HPDE6-E6E7 (cell line): Measurements from ENCODE around the gene FILIP1L.

Experiments
- DNase-seq: peaks from one replicate; pipeline ENCODE4 v3.0.0; 2011; ENCODE audit warnings: missing footprints; ENCODE audit errors: extremely low spot score

FILIP1L gene

DNA sequence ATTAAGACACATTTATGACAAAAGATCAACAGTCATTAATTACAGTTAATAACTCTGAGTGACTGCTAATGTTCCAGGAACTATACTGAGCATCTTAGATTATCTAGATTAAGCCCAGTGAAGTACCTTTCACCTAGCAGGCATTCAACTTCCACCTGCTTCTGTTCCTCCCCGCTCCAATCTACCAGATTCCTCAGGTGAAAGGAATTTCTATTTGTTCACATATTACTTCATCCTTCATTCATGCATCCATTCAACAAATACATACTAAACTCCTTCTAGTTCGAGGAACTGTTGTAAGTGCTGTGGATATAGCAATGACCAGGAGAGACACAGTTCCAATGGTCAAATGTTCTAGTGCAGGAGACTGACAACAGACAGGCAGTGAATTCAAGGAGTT is 139.3 kb downstream of the FILIP1L start:
- no peak for DNase-seq

GRCh38 chr3:99972380-99973104 is 141.8 kb downstream of the FILIP1L start:
- DNase-seq, result no peak

GRCh38 chr3:99971761-99972160 is 142.5 kb downstream of the FILIP1L start:
- DNase-seq, result no peak

DNA sequence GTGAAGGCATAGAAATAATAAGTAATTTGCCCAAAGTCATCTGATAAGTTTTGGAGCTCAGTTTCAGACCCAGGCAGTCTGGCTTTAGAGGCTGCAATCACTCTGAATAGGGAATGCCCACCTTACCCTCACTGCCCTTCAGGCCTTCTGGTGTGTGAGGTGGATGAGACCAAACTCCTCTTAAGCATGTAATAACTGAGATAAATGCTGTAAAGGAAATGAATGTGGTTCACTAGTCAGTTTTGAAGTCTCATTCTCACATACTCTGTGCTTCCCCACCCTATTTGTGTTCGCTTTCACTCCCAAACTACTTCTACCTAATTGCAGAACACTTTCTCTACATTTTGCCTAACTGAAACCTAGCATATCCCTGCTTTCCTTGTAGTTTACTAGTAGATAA is 144.1 kb downstream of the FILIP1L start:
- no peak for DNase-seq

DNA sequence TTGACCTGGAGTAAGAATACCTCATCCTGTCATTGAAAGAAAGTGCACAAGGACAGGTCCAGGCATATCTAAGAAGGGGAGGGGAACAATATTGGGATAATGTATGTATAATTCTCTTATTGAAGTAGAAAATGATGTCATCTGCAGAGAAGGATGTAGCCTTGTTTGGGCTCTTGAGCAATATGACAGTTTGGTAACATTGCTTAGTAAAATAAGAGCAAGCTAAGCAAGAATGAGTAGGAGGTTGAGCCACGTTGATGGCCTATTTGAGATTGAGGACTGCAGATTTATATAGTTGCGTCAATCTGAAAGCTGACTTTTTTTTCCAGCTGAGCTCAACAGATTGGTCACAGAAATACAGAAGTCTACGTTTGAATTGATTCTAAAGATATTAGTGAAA is 145.2 kb downstream of the FILIP1L start:
- no peak for DNase-seq

- DNase-seq, result no peak
These were observed 146.5 kb downstream of the FILIP1L start for GRCh38 chr3:99967796-99968195.

GRCh38 chr3:99966662-99967416 is 147.5 kb downstream of the FILIP1L start:
- DNase-seq, result no peak

- no peak for DNase-seq
These were observed 148.5 kb downstream of the FILIP1L start for GRCh38 chr3:99965681-99966408.

GRCh38 chr3:99965077-99965476 is 149.2 kb downstream of the FILIP1L start:
- DNase-seq, result no peak

DNA sequence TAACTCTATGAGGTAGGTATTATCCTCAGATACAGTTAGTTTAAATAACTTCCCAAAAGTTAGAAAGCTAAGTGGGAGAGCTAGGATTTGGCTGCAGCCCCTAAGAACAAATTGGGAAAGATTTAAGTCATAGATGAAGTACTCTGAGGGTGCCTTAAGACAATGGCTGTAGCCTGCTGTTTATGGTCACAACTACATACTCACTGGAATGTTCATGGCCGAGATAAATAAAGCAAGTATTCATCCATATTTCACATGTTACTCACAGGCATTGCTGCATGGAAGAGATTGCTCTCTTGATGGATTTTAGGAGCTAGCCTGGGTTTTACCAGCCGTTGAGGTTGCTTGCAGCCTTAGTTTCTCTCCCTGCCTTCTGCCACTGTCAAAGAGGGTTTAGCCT is 151.6 kb downstream of the FILIP1L start:
- no peak for DNase-seq

DNA sequence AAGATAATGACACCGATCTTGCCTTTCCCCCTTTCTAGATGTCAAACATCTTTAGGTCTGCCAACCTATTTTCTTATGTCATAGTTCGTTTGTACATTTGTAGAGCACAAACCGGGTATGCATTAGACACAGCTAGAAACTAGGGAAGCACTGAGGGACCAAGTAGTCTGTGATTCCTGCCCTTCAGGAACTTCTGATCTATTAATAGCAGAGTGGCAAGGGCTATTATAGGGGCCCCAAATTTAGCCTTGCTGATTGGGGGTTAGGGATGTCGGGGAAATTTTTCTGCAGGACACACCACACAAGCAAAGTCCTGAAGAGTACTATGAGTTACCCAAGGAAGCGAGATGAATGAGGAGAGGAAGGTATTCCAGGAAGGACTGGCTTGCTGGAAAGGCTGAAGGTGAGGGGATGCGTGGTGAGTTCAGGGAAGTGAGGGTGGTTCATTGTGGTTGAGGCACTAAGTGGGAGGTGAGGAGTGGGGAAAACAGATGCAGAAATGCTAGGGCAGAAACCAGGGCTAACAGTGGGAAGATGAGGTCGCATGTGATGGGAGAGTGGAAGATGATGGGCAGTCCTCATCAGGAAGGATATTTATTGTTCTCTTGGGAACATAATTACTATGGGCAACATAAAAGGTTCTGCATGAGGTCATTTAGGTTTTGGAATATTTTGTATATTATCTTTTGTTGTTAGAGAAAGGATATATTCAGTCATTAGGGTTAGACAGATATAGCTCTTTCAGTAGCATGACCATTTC is 152.4 kb downstream of the FILIP1L start:
- no peak for DNase-seq

- no peak for DNase-seq
These were observed 153.4 kb downstream of the FILIP1L start for GRCh38 chr3:99960941-99961340.

- DNase-seq, result no peak
These were observed 154.0 kb downstream of the FILIP1L start for GRCh38 chr3:99960123-99960878.

DNA sequence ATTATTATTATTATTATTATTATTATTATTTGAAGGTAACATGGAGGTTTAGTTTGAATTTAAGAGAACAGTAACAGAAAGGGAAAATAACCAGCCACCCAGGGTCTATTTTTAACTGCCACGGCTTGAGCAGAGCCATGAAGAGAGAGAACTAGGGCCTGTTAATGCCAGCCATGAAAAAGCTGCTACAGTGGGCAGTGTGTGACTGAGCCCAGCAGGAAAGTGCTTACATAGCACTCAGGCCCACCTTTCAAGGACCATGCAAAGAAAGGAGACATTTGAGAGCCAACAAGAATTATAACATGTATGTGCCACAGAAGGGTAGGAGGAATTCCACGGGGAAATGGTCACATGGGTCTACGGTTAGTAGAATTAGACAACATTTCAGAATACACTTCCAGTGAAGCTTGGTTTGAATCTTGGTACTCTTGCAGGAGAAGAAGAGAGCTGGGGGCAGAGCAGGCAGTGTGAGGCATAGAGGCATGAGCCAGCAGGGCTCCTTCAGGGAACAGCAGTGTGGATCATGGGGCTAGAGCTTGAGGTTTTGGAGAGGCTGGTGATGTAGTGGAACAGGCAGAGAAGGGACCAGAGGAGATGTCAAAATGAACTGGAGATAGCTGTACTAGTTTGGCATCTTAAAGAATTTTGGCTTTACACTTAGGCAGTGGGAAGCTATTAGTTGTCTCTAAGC is 155.9 kb downstream of the FILIP1L start:
- no peak for DNase-seq

- DNase-seq, result no peak
These were observed 157.0 kb downstream of the FILIP1L start for GRCh38 chr3:99957151-99957796.

DNA sequence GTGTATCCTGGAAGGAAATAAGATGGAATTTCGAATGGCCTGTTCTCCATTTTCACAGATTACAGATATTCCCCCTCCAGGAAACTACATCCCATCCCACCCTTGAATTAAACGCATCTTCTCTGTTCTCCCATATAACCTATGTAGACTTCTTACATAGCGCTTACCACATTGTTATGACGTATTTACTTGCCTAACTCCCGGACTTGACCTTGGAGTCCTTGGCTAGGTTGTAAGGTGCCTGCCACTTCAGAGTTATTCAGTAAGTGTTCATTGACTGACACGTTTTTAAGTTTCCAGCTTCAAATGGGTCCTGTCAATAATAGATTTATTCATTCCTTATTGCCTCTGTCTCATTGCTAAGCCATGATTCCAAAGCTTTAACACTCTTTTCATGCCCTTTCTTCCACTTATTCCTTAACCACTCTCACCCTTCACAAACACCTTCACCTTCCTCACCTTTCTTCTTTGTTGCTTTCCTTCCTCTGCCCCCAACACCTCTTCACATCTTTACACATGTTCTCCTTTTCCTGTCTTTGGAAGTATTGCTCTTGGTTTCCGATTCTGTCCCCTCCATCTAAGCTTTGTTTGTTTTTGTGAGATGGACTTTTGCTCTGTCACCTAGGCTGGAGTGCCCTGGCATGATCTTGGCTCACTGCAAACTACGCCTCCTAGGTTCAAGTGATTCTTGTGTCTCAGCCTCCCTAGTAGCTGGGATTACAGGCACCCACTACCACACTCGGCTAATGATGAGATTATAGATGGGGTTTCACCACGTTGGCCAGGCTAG is 158.3 kb downstream of the FILIP1L start:
- no peak for DNase-seq

DNA sequence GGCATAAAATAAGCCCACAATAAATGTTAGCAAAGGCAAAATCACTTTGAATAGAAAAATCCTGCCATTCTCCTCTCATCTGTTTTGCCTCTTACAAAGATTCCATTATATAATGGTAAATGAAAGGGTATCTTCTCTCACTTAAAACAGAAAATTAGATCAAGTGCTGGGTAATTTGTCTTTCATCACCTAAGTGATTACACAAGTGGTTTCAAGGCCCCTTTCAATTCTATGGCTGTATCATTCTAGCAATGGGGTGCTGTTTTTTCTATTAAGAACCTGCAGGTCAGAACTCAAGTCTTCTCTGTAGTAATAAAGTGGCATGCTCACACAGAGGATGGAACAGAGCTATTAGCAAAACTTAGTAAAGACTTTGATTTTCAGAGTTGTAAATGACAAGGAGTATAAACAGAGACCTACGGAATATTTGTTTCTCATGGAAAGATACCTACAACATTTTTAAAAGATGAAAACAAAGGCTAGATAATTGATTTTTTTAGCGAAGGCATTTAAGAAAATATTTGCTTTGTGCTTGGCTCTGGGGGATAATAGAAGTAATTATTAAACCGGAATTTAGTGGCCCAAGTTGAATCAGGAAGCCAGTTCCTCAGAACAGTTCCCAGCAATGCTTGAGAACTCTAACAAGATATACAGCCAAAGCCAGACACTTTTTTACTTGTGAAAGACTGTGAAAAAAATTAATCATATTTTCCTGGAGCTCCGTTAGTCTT is 159.2 kb downstream of the FILIP1L start:
- no peak for DNase-seq

DNA sequence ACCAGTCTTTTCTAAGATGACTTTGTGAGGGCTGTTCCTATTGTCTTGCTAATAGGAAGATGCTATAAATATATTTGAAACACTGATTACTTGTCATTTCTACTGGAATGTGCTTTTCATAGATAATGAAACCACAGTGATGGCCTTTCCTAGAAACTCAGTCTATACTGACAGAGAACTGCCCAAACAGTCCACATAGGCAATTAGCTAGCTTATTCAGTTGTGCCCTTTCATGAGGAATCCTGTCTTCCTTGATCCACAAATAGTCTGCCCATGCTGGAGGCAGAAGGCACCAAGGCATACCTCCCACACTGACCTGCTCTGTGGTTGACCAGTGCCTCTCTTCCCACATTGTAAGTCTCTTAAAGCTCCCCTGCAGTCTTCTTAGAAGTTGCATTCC is 160.7 kb downstream of the FILIP1L start:
- no peak for DNase-seq

DNA sequence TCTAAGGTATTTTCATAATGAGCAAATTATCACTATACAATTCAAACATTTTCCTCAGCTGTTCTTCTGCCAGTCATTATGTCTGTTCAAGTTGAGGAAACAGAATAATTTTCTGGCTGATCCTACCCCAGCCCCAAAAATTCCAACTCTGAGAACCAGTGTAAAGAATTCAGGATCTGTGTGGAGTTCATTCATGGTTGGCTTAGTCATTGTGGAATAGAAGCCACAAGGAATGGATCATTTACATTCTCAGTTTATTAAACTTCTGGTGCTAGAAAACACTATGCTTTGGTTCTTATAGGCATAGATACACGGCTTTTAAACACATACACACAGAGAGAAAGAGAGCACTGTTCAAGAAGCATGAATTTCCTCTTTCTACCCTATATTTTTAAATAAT is 162.0 kb downstream of the FILIP1L start:
- DNase-seq, result no peak
